Measurements from ENCODE around the gene CKM. TPM values are rescaled to one million over a fixed set of nuclear protein-coding genes. Genes with fewer than 3 reads are reported as not detected.

CKM gene
- total and polyA plus RNA-seq, 2 donors (not counting 3 experiments of a cell fraction or from before 2014, with no cell fraction given), result not detected

GRCh38 chr19:45276284-45276687, 46.4 kb downstream of the CKM start:
- H3K4me1 ChIP-seq (ENCODE audit: control insufficient read depth, extremely low read depth, insufficient read depth, low read length), result peaks cover 29% of the 10 kb centered on the region
- no peaks in the 10 kb centered on the region for H3K9me3 ChIP-seq (replicated peaks; ENCODE audit: control insufficient read depth, insufficient read depth, low read length)
- H3K36me3 ChIP-seq (ENCODE audit: control insufficient read depth in 2 of 2, extremely low read depth in 1 of 2, insufficient read depth in 2 of 2, low read length in 2 of 2), result peaks cover 0 to 23% of the 10 kb centered on the region in 2 experiments
- H2AFZ ChIP-seq (ENCODE audit: low read depth, low read length), result no peak overlapping the region
- FAIRE-seq (no peak), DNase-seq (ENCODE audit: low read depth, low spot score) (no peak)
- no peak overlapping the region for H3K27ac ChIP-seq (ENCODE audit: insufficient read depth, low read depth, low read length)
- TF ChIP-seq MAX (IDR thresholded peaks at IDR 0.05; ENCODE audit: insufficient read depth, insufficient read length) (no peak), CTCF (IDR thresholded peaks at IDR 0.05; ENCODE audit: extremely low read depth in 1 of 2, insufficient read depth in 1 of 2, low read depth in 1 of 2, low read length in 2 of 2) (no peak), POLR2A (IDR thresholded peaks at IDR 0.05; ENCODE audit: low read depth, low read length) (no peak), GATA2 (IDR thresholded peaks at IDR 0.05; ENCODE audit: insufficient read depth, insufficient read length, low read depth, low read length) (no peak), EZH2 (IDR thresholded peaks at IDR 0.05; ENCODE audit: borderline replicate concordance, low read depth, low read length, severe bottlenecking) (no peak), FOS (IDR thresholded peaks at IDR 0.05; ENCODE audit: borderline replicate concordance, insufficient read depth, low read length) (no peak), JUN (IDR thresholded peaks at IDR 0.05; ENCODE audit: borderline replicate concordance, insufficient read depth, insufficient read length, low read depth) (no peak), MYC (IDR thresholded peaks at IDR 0.05; ENCODE audit: low read depth, low read length) (no peak), POLR2AphosphoS5 (IDR thresholded peaks at IDR 0.05; ENCODE audit: insufficient read depth, low read depth, low read length) (no peak)
- intact Hi-C loops (cut with micrococcal nuclease), result no loop called here
- no peaks in the 10 kb centered on the region for H4K20me1 ChIP-seq (replicated peaks; ENCODE audit: control insufficient read depth, extremely low read depth, insufficient read depth, low read length)
- POLR2A ChIA-PET, result no interaction called here
- BruUV-seq (replicated peaks), result no TSS peak
- H3K9me1 ChIP-seq (replicated peaks; ENCODE audit: control insufficient read depth, extremely low read depth, insufficient read depth, low read length), result no peaks in the 10 kb centered on the region
- H3K27me3 ChIP-seq (ENCODE audit: control insufficient read depth in 2 of 2, insufficient read depth in 2 of 2, low read length in 2 of 2), result no peaks in the 10 kb centered on the region
- no peak overlapping the region for H3K9ac ChIP-seq (replicated peaks; ENCODE audit: extremely low read depth, insufficient read depth, low read length)
- dilution Hi-C loops (cut with MboI; ENCODE audit: extremely low pct_ligation_motif_present, low sequenced_read_pairs), result no loop called here
- no peak overlapping the region for H3K4me3 ChIP-seq (replicated peaks in 1 of 3; ENCODE audit: insufficient read depth in 1 of 3, low read depth in 1 of 3, low read length in 3 of 3)
- no peaks in the 10 kb centered on the region for H3K79me2 ChIP-seq (ENCODE audit: control insufficient read depth, insufficient read depth, low read length)
- no peak overlapping the region for H3K4me2 ChIP-seq (ENCODE audit: insufficient read depth, low read length)
- CTCF ChIA-PET, result no interaction called here
